ENCODE measurements around the gene ALDH3A1.

Gene ALDH3A1

DNA sequence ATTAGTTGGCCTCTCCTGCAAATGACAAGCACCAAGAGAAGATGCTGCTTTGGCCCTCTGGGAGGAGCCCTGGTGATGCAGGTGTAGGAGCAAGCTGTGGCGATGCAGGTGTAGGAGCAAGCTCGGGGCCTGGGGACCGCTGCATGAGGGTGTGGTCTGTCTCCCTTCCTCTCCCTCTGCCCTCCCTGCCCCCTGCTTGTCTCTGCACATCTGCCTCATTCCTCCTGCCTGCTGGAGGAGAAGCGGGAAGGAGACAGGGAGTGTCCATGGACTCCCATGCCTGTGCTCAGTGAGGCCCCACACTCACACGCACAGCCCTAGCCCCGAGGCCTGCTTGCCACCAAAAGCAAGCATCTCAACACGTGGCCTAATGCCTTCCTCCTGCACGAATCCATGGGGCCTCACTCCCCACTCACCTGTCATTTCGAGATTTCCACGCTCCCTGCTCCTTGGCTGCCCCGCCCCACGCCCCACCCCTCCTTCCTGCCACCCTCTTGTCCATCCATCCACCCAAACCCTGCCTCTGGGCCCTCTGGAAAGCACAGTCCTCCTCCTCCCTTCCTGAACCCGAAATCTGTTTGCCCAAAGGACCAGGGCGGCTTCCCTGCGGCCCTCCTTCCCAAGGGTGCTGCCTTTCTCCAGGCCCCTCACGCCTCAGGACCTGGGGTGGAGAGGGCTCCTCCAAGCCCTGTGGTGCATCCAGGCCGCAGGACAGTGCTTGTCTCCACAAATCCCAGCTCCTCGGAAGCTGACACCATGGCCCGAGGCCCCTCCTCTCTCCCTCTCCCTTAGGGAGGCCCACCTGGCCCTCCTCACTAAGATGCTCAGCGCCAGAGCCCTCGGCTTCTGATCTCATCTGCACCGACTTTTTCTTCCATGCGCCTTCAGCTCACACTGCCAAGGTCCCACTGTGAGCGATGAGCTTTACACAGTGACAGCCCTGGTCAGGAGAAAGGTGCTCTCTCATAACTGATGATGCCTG is 11.8 kb upstream of the ALDH3A1 start:
- DNase-seq (ENCODE audit: low read depth in 2 of 2) = no peak

DNA sequence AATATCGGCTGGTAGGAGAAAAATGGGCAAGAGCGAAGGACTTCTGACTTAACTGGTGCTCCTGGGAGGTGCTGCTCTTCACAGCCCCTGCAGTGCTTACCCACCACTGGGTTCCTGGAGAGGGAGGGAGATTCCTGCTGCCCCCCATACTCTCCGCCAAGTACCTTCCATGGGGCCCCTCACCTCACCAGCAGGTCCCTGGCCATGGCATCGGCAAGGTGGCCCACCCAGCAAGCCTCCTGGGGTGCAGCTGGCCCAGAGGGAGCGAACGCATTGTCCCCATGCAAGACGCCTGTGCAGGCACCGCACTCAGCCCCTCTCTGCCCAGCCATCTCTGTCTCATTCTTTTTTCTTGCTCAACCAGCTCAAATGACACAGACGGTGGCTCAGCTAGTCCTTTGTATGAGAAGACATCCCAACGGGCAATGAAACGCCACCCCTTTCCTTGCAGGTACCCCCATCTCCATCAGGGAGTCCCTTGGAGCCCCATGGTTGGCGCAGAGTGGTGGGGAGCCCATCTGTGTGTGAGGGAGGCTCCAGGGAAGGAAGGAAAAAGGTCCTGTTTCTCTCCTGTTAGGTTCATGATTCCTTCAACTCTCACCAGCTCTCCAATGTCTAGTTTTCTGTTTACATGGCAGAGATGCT is 9.6 kb upstream of the ALDH3A1 start:
- DNase-seq (ENCODE audit: low read depth in 2 of 2) = no peak

DNA sequence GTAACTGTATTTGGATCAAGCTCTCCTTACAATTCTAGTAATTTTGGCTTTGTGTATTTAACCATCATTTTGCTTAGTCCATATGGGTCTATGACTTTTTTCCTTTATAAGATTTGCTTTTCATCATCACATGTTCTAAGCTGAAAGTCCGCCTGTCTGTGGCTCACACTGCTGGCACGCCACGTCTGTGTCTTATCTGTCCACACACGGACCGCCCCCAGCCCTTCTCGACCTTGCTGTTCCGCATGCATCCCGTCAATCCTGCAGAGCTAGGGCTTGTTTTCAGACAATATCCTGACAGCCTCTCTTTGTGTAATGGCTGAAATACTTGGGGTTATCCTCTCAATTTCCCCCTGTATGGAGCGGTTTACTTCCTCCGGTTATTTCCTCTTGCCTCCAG is 8.4 kb upstream of the ALDH3A1 start:
- no peak for DNase-seq (ENCODE audit: low read depth in 2 of 2)

DNA sequence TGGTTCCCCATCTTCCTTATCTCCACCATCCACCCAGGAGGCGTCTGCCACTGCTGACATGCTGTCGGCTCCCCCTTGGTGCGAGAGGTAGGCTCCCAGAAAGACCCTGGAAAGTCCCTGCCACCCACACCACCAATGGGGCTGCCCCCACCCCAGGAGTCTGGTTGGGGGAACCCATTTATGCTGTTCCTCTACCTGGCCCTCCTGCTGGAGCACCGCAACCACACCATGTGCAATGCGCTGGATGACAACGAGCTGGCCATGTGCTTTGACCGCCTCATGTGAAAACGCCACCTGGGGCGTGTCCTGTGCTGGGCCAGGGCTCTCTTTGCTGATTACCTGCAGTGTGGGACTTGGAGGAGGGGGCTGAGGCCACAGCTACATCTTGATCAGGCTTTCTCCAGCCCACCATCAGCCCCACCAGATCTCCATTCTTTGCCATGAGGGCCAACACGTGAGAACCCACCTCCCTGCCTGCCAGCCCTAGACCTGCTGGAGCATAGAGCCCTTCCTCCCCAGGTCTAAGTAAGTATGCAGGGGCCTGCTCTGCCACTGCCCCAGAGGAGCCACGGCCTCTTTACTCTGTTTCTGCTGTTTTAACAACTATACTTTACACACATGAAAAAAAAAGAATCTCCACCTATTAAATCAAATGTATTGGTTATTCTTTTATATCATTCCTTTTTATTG is 7.9 kb upstream of the ALDH3A1 start:
- DNase-seq (ENCODE audit: low read depth in 2 of 2) = no peak

DNA sequence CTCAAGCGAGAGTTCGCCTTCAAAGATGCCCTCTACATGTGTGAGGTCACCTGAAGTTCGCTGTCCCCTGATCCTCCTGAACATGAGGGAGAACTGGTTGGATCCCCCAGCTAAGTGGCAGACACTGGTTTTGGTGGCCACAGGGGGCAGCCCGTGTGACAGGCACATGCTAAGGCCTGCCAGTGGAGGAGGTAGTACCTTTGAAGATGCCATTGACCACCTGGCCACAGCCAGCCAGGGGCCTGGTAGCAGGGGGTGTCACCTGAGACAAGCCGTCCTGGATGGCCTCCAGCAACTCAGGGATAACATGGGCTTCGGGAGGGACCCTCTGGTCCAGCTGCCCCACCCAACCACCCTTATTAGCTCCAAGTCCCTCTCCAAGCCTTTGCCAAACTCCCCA is 7.3 kb upstream of the ALDH3A1 start:
- DNase-seq (ENCODE audit: low read depth in 2 of 2) = no peak

DNA sequence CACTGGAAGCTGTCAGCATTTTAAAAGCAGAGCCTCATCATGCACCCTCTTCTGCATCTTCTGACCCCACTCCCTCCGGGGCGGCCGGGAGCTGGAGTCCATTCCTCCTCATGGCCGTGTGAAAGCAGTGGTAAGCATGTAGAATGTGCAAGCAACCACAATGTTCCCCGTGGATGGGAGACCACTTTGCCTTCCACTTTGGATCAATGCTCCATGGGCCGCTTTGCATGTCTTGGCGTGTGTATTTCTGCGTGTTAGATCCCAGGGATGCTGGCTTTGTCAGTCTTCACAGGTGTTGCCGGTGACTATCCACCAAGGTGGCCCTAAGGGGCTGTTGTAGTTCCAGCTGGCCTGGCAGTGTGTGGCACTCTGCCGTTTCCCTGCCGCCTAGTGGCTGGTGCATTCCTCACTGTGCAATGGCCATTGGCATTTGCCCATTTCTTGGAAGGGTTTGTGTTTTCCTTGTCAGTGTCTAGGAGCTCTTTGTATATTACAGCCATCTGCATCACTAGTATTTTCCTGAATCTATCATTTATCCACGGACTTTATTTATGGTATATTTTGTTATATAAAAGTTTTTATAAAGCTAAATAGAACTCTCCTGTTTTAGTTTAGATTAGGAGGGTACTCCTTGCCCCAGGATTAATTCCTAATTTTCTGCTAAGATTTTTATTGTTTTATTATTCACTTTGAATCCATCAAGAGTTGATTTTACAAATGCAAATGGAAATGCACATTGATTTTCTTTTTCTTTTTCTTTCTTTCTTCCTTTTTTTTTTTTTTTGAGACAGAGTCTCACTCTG is 5.8 kb upstream of the ALDH3A1 start:
- DNase-seq (ENCODE audit: low read depth in 2 of 2) = no peak

DNA sequence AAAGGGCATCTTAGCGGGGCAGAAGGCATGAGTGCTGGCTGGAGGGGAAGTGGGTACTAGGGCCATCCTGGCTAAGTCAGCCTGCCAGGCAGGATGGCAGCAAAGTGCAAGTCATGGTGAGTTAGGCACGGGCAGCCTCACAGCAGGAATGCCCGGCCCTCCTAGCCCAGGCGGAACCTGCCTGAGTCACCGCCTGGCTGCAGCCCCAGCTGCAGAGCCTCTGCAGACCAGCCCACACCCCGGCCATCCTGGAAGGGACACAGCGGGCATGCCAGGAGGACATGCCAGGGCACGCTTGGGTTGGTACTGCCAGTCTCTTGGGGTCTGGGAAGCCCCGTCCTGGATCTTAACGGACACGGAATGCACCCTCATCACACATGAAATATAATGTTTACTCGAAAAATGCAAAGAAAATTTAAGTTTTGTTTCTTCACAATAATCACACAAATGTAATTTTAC is 5.0 kb upstream of the ALDH3A1 start:
- no peak for DNase-seq (ENCODE audit: low read depth in 2 of 2)

DNA sequence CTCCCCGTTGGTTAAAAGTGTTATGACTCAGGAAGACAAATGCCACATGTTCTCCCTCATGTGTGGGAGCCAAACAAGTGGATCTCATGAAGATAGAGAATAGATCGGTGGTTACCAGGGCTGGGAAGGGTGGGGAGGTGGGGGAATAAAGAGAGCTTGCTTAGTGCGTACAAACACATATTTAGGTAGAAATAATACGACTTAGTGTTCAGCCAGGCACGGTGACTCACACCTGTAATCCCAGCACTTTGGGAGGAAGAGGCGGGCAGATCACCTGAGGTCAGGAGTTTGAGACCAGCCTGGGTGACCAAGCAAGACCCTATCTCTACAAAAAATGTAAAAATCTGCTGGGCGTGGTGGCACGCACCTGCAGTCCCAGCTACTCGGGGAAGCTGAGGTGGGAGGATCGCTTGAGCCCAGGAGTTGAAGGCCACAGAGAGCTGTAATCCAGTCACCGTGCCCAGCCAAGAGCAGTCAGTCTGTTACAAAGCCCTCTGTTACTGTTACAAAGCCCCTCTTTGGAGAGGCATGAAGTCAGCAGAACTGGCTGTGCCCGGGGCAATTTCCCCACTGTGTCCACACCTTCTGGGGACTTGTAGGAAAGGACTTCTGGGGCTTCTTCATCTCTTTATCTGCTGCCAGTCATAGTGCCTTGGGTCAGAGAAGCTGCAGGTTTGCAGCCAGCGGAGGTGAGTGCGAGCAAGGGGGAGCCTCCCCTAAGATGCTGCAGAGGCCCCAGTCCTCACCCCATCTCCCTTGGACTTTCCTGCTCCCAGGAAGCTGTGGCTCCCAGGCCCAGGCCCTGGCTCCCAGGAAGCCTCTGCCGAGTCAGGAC is 4.3 kb upstream of the ALDH3A1 start:
- no peak for DNase-seq (ENCODE audit: low read depth in 2 of 2)

DNA sequence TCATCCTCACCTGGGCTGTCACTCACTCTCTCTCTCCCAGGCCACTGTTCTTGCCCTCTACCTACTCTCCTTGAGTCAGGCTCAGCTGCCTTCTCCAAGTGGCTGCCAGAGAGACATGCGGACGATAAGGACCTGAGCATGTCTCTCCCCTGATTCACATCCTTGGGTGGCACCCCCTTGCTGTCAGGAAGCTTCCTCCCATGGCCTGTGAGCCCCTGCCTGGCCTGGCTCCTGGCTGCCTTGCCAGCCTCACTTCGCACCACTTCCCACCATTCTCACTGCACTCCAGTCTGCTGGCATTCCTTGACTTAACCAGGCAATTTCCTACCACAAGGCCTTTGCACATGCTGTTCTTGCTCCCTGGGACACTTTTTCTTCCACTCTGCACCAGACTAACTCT is 2.7 kb upstream of the ALDH3A1 start:
- DNase-seq (ENCODE audit: low read depth in 2 of 2) = no peak

DNA sequence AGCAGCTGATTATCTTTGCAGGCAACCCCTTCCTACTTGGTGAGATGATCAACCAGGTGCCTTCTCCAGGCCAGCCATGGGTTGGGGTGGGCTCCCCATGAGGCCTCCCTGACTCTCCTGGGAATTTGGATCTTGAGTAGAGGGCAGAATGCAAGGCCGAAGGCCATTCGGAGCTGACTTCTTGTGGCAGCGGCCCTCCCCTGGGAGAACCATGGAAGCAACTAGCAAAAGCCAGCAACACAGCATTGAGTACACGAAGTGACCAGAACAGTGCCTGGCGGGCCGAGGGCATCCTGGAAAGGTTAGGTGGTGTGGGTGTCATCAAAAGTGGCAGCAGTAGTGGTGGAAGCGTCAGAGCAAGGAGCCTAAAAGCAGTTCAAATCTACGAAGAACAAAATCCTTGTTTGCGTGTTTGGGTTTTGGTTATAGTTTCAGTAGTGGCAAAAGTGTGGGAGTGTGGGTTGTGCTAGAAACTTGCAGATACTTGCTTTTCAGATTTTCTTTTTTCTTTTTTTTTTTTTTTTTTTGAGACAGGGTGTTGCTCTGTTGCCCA is 2.0 kb upstream of the ALDH3A1 start:
- no peak for DNase-seq (ENCODE audit: low read depth in 2 of 2)

DNA sequence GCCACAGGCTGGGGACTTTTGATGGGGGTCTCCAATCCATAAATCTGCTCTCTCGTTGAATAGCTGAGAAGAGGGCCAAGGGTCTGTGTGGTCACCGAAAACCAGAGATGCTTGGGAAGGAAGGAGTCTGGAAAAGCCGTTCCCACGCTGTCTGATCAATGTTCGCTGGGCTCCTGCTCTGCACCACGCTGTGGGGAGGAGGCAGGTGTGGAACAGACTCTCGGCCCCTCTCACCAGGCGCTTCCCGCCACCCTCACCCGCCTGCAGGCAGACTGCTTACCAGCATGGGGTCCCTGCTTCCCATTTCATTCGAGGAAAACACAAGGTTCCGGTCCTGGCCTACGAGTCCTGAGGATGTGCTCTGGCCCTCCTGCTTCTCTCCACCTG is 702 bp upstream of the ALDH3A1 start:
- no peak for DNase-seq (ENCODE audit: low read depth in 2 of 2)

DNA sequence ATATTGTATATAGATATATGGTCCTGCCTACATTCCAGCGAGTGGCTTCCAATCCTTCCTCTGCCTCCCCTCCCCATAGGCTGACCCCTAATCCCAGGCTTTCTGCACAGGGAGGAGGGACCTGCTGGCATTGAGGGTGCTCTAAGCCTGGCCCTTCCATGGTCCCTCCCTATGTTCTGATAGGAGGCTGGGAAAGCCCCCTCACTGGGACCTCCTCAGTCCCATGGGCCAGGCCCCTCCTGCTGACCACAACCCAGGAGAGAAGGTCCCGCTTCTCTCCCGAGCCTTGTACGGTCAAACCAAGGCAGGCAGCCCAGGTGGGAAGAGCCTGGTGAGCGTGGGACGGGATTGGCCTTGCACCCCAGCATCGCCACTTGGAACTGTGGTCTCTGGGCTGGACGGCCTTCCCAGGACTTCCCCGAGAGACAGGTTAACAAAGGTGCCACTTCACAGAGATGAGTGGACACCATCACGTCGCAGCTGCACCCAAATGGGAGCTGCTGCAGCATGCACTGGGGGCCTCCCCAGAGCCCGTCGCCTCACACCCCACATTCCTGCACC is 859 bp downstream of the ALDH3A1 start:
- DNase-seq (ENCODE audit: low read depth in 2 of 2) = no peak

DNA sequence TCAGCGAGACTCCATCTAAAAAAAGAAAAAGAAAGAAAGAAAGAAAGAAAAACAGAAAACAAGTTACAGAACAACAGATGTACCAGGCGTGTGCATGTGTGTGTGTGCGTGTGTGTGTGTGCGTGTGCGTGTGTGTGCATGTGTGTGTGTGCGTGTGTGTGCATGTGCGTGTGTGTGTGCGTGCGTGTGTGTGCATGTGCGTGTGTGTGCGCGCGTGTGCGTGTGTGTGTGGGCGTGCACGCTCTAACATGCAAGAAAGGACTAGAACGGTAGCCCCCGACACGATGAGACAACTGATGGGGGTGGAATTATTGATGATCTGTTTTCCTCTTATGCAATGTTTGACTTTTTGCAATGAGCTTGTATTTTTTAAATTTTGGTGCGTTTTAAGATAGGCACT is 1.6 kb downstream of the ALDH3A1 start:
- no peak for DNase-seq (ENCODE audit: low read depth in 2 of 2)

DNA sequence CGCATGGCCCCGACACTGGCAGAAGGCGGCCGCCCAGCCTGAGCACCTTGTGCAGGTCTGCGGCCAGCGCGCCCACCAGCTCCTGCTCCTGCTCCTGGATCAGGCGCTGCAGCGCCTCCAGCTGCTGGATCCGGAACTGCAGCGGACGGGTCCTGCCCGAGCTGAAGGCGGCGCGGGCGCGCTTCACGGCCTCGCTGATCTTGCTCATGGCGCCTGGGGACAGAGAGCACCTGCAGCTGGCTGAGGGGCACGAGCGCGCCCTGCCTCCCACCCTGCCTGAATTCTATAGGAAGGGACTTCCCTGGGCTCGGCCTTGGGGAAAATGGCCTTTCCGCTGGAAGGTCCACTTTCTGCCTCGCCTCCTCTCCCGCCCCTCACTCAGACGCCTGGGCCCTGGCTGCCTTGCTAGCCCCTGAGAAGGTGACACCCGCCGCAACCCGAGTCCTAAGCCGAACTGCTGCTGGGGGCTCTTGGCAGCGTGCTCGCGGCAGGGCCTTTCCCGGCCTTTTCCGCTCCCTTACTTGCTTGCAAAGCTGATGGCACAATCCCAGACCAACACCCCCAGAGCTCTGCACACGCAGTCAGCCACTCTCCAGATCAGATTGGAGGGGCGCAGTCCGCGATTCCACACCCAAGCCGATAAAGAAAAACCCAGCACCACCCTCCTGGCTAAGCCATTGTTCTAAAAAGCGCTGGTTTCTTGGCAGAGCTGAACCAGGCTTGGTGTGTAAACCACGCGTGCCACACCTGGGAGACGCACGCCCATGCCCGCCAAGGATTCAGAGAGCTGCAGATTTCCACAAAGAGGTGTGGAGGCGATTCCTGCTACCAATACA is 3.0 kb downstream of the ALDH3A1 start:
- peak; percentile 43 to 67 for DNase-seq (ENCODE audit: low read depth in 2 of 2)

DNA sequence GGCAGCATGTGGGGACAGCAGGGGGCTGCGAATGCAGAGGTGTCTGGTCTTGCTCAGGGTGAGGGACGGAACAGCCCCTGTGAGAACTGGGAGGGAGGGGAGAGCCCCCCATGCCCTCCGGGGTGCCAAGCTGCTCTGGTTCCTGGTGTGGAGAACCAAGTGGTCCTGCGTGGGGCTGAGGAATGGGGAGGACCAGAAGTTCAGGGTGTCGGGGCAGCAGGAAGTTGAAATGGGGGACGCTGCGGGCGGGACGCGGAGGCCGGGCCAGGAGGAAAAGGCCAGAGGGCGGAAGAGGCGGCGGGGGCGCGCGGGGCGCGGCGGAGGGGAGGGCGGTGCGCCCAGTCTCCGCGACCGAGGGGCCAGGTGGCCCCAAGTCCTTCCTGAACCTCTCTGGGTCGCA is 3.6 kb downstream of the ALDH3A1 start:
- no peak for DNase-seq (ENCODE audit: low read depth in 2 of 2)

DNA sequence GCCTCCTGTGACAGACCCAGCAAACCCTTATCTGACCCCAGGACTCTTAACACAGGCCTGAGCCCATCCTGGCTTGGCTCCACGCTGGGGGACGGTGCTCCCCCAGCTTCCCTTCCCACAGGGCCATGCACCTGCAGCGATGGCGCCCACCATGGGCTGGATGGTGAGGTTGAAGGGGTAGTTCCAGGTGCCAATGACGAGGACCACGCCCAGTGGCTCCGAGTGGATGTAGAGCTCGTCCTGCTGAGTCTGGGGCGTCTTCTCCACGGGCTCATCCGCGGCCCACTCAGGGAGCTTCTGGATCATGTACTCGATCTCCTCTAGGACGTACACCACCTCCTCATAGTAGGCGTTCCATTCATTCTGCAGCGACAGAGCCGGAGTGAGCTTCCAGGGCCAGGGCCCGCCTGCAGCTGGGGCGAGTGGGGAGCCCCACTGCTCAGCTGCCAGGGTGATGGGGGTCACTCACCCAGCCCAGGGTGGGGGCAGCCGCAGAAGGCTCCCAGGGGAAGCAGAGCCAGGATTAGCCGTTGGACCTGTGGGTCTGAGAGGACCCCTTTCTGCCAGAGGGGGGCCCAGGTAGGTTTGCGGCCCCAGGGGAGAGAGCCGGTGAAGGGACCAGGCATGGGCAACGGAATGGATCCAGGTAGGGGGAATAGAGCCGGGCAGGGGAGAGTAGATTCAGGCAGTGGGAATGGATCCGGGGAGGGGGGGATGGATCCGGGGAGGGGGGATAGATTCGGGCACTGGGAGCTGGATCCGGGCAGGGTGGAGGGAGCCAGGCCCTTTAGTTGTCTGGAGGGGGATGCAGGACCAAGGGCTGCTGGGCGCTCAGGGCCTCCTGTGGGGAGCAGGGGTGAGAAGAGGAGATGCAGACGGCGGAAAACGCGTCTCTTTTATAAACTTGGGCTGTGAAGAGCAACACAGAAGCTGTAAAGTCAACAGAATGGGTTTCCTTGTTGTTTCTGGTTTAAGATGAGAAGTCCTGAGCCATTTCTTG is 4.7 kb downstream of the ALDH3A1 start:
- no peak for DNase-seq (ENCODE audit: low read depth in 2 of 2)

DNA sequence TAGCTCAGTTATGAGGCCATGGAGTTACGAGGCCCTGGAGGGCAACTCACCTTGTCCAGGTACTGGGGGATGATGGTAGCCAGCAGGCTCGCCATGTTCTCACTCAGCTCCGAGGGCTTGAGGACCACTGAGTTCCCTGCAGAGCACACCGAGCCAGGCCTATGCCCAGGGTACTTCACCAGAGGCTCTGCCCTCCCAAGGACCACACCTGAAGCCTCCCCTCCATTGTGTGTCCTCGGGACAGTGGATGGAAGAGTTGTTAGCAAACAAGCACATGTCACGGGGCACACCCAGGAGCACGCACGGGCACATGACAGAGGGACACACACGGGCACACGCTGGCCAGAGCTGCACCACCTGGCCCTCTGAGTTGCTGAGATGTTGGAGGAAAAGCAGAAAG is 5.6 kb downstream of the ALDH3A1 start:
- no peak for DNase-seq (ENCODE audit: low read depth in 2 of 2)

All from activated CD8-positive, alpha-beta memory T cell treated with anti-CD3 and anti-CD28 coated beads for 4 hours (primary cell).